Upper lobe of right lung (tissue), 1 donor: ENCODE data around the gene ZBP1. TPM values are rescaled to one million over a fixed set of nuclear protein-coding genes. Genes with fewer than 3 reads are reported as not detected.
A peak's percentile ranks its signal among the peaks of the same experiment; 100 is the strongest.

Source experiments
- ATAC-seq: fragments of 200-7000 bp; cut with Tn5 transposase; one replicate; pipeline ENCODE4 v1.9.1; 2020; ENCODE audit warnings: mild to moderate bottlenecking, moderate library complexity
- DNase-seq: peaks from one replicate; pipeline ENCODE4 v3.0.0-alpha.2; 2020
- H3K27ac ChIP-seq: fragments of 200-600 bp; one replicate; pipeline ENCODE4 v1.8.0; 2022
- H3K27me3 ChIP-seq: fragments of 200-600 bp; one replicate; pipeline ENCODE4 v1.8.0; 2022; ENCODE audit warnings: mild to moderate bottlenecking
- H3K36me3 ChIP-seq: fragments of 200-600 bp; one replicate; pipeline ENCODE4 v1.8.0; 2022
- H3K4me1 ChIP-seq: fragments of 200-600 bp; one replicate; pipeline ENCODE4 v1.8.0; 2022
- H3K4me3 ChIP-seq: fragments of 200-600 bp; one replicate; pipeline ENCODE4 v1.8.0; 2022; ENCODE audit warnings: mild to moderate bottlenecking
- H3K9me3 ChIP-seq: fragments of 200-600 bp; one replicate; pipeline ENCODE4 v1.8.0; 2022
- intact Hi-C: fragments of 100-400 bp; cut with DNase I; formaldehyde crosslinking; loops from one replicate; pipeline ENCODE4 v1.11.0; 2022
- total RNA-seq: library from RNA; stranded (reverse); fragmentation: NEBNext Ultra II Directional; extraction: Animal tissue kit (Norgen Biotek cat#: 25700); gene quantifications from one replicate; pipeline ENCODE4 v1.2.1, GENCODE V29; 2021
- TF ChIP-seq, protein P1 (sequence below): fragments of 200-600 bp; IDR thresholded peaks from one replicate; pipeline ENCODE4 v1.8.0; 2022; ENCODE audit warnings: antibody characterized with exemption
- donor health status: DM: no; HTN: yes; CAD: no; lungs with severe emphysema.

ZBP1 gene
- total RNA-seq, 1 donor from 2014 or later = 2.7 TPM

DNA sequence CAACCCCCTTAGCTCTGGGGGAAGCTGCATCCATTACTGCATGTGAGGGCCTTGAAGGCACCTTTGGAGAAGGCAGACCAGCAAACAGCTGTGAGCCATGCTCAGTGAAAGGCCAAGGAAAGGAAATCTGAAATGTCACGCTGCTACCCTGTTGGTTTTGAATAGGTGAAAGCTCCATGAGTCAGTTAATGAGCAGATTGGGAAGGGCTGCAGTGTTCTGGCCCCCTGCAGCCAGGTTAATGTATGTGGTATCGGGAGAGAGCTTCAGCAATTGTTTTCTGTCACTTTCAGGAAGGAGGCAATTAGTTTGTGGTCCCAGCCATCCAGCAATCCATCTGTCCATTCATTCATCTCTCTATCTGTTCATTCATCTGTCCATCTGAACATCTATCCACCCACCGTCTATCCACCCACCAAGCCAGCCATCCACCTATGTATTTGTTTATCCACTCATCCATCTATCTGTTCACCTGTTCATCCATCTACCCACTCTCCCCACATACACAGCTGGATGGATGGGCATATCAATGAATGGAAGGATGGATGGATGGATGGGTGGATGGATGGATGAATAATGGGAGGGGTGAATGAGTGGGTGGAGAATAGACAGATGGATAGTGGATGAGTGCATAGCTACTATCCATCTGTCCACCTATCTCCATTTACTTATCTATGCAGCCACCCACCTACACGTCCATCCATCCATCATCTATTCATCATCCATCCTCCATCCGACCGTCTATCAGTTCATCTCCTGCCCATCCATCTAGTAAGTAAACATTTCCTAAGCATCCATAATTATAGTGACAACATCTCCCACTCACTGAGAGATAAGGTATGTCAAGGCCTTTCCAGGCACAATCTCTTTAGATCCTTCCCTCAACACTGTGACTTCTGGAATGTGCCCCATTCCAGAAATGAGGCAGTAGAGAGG lies 43.3 kb downstream of the ZBP1 start:
- Histone ChIP-seq H3K27me3 (peaks cover 46% of the 10 kb centered on the region), H3K4me1 (peaks cover 6% of the 10 kb centered on the region), H3K4me3 (no peak overlapping the region), H3K36me3 (no peaks in the 10 kb centered on the region), H3K9me3 (no peaks in the 10 kb centered on the region), H3K27ac (no peak overlapping the region)
- TF ChIP-seq, protein P1, sequence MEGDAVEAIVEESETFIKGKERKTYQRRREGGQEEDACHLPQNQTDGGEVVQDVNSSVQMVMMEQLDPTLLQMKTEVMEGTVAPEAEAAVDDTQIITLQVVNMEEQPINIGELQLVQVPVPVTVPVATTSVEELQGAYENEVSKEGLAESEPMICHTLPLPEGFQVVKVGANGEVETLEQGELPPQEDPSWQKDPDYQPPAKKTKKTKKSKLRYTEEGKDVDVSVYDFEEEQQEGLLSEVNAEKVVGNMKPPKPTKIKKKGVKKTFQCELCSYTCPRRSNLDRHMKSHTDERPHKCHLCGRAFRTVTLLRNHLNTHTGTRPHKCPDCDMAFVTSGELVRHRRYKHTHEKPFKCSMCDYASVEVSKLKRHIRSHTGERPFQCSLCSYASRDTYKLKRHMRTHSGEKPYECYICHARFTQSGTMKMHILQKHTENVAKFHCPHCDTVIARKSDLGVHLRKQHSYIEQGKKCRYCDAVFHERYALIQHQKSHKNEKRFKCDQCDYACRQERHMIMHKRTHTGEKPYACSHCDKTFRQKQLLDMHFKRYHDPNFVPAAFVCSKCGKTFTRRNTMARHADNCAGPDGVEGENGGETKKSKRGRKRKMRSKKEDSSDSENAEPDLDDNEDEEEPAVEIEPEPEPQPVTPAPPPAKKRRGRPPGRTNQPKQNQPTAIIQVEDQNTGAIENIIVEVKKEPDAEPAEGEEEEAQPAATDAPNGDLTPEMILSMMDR = no peak
- no peak for ATAC-seq
- intact Hi-C loops = no loop called here
- DNase-seq = no peak

DNA sequence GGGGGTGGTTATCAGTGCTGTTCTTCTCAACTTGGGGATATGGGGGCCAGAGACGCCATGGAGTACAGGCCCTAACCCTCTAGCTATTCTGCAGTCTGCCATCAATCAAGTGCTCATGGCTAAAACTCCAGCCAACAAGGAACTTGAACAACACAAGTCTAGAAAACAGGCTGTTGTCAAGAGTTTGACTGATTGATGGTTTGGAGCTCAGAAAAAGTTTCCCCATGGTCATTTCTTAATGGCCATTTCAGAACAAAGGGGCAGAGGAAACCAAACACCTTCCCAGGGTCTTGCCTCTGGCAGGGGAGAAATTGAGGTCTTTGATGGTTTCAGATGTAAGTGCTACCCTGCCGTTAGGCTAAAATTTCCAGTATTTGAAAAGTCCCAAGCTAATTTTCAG lies 44.2 kb downstream of the ZBP1 start:
- intact Hi-C loops = no loop called here
- ATAC-seq (no peak), DNase-seq (no peak)
- Histone ChIP-seq H3K4me3 (no peak overlapping the region), H3K27me3 (peaks cover 40% of the 10 kb centered on the region), H3K27ac (no peak overlapping the region), H3K4me1 (no peaks in the 10 kb centered on the region), H3K36me3 (no peaks in the 10 kb centered on the region), H3K9me3 (no peaks in the 10 kb centered on the region)
- TF ChIP-seq, protein P1 = no peak

DNA sequence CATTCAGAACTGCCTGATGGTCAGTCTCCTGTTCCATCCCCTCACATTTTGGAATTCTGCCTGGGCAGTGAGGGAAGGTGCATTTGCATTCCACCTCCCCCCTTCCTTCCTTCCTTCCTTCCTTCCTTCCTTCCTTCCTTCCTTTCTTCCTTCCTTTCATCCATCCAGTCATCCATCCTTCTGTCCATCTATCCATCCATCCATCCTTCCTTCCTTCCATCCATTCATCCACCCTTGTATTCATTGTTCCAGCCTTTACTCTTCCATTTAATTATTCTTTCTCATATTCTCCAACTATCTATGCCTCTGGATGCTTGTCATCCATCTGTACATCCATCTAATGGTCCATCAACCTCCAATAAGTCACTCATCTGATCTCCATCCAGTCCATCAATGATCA lies 45.3 kb downstream of the ZBP1 start:
- ATAC-seq = no peak
- Histone ChIP-seq H3K36me3 (no peaks in the 10 kb centered on the region), H3K4me3 (no peak overlapping the region), H3K4me1 (no peaks in the 10 kb centered on the region), H3K27ac (no peak overlapping the region), H3K27me3 (peaks cover 30% of the 10 kb centered on the region), H3K9me3 (no peaks in the 10 kb centered on the region)
- intact Hi-C loops = no loop called here
- TF ChIP-seq, protein P1 = no peak
- no peak for DNase-seq

DNA sequence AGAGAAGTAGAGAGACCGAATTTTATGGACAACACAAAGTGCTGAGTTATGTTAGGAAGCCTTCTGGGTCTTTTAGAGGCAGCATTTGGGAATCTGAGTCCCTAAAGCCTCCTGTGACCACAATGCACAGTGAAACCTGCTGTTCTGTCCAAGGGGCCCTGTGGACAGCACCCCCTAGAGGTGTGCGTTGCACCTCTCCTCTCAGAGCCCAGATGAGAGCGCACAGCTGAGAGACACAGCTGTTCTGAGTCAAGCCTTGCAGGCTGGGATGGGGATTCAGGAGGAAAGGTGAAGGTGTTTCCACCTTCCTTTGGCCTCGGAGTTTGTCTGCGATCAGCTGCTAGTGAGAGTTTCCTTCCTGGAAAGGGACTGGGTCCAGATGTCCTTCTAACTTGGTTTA lies 46.3 kb downstream of the ZBP1 start:
- DNase-seq (no peak), ATAC-seq (peak; percentile 31)
- H3K36me3 ChIP-seq = no peaks in the 10 kb centered on the region
- no peak overlapping the region for H3K4me3 ChIP-seq
- intact Hi-C loops = no loop called here
- H3K27ac ChIP-seq = no peak overlapping the region
- TF ChIP-seq, protein P1 = peak; percentile 28
- no peaks in the 10 kb centered on the region for H3K9me3 ChIP-seq
- H3K27me3 ChIP-seq = peaks cover 23% of the 10 kb centered on the region
- H3K4me1 ChIP-seq = no peaks in the 10 kb centered on the region

DNA sequence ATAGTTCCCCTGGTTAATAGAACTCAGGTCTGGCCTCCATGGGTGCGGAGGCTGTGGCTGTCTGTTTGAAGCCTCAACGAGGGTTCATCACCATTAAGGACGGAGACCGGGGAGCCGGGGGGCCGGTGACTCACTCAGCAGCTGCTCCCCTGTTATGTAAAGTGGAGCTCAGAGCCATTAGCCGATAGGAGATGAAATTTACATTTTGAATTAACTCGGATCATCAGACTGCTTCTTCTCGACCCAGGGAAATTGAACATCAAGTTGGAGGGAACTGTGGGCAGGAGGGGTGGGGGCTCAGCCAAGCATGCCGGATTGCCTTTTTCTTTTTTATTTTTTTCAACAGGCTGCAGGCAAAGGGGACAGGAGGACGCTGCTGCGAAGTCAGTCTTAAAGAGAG lies 47.0 kb downstream of the ZBP1 start:
- intact Hi-C loops = no loop called here
- H3K4me3 ChIP-seq = no peak overlapping the region
- ATAC-seq (no peak), DNase-seq (no peak)
- H3K36me3 ChIP-seq = no peaks in the 10 kb centered on the region
- H3K27ac ChIP-seq = no peak overlapping the region
- TF ChIP-seq, protein P1 = no peak
- H3K9me3 ChIP-seq = no peaks in the 10 kb centered on the region
- H3K4me1 ChIP-seq = no peaks in the 10 kb centered on the region
- peaks cover 21% of the 10 kb centered on the region for H3K27me3 ChIP-seq
